Neural crest cell (in vitro differentiated cells): ENCODE measurements around the gene FSTL3. TPM values are rescaled to one million over a fixed set of nuclear protein-coding genes. Genes with fewer than 3 reads are reported as not detected.
"Not testable (repeated sequence)": the region's sequence is repeated elsewhere in the genome, so short reads cannot be mapped to it uniquely, and the experiment has no call there.

Source experiments
- DNase-seq: peaks from one replicate; pipeline ENCODE4 v3.0.0; 2021; ENCODE audit warnings: low read depth, mixed read lengths, low spot score
- H3K27ac Mint-ChIP-seq: one replicate; pipeline ENCODE4 v1.8.0; 2021; ENCODE audit warnings: mild to moderate bottlenecking, mixed read lengths; ENCODE audit not compliant: unreplicated experiment
- H3K27me3 Mint-ChIP-seq: 2 replicates; pipeline ENCODE4 v1.8.0; 2021; ENCODE audit warnings: low read depth, mild to moderate bottlenecking, mixed read lengths
- H3K36me3 Mint-ChIP-seq: 2 replicates; pipeline ENCODE4 v1.8.0; 2021; ENCODE audit warnings: low read depth, mild to moderate bottlenecking, mixed read lengths
- H3K4me1 Mint-ChIP-seq: 2 replicates; pipeline ENCODE4 v1.8.0; 2021; ENCODE audit warnings: mixed read lengths
- H3K4me3 Mint-ChIP-seq: one replicate; pipeline ENCODE4 v1.8.0; 2021; ENCODE audit warnings: mild to moderate bottlenecking, mixed read lengths
- H3K9me3 Mint-ChIP-seq: 2 replicates; pipeline ENCODE4 v1.8.0; 2021; ENCODE audit warnings: mixed read lengths
- long read RNA-seq: library from polyadenylated mRNA; unstranded; transcript quantifications from one replicate; pipeline ENCODE4 v2.0.0, GENCODE V29; 2020
- total RNA-seq: library from RNA; stranded (reverse); gene quantifications from 2 replicates; pipeline ENCODE4 v1.2.1, GENCODE V29; 2021
- TF ChIP-seq, protein P1 (sequence below): fragments of 200-600 bp; sonication (generic); conservative IDR thresholded peaks from 2 replicates; pipeline ENCODE4 v1.5.0; 2021; ENCODE audit warnings: antibody characterized with exemption, mild to moderate bottlenecking

FSTL3 gene
- 7.7 and 8.9 TPM in 2 replicates for total RNA-seq
- long read RNA-seq, partial matches to known transcripts, result 0 of 1 reads
- long read RNA-seq, other reads (novel, unspliced or antisense), result 1 of 1 reads

DNA sequence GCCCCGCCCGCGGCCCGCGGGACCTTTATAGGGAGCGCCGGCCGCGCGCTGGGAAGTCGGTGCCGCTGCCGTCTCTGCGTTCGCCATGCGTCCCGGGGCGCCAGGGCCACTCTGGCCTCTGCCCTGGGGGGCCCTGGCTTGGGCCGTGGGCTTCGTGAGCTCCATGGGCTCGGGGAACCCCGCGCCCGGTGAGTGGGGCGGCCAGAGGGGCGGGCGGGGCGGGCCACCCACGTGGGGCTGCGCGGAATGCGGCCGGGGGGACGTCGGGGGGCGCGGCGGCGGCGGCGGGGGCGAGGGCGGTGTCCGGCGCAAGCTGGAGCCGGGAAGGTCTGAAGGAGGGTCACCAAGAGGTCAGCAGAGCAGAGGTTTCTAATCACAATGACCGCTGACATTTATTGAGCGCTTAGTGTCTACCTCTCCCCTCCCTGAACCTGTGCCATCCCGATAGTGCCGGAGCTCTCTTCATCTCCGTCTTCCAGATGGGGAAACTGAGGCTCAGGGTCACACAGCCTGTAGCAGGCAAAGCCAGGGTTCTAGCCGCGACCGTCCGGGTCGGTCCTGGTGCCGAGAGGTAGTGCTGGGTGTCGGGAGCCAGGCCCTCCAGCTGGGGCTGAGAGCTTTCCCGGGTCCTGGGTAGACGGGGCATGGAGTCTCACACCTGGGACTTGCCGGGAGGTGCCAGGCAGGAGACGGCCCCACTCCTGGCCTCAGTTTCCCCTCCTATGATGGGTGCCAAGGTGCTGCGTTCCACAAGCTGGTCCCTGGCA lies at the start of gene FSTL3:
FSTL3 (plus strand) TSS at position 54 of the 767 bp plus-strand sequence; CDS start at position 86, 32 bp downstream.
- Mint-ChIP-seq H3K27me3 (peaks cover 41% of the 10 kb centered on the region), H3K4me3 (peak within 1 kb of the TSS; percentile 82), H3K4me1 (peaks cover 20% of the 10 kb centered on the region), H3K27ac (no peak within 1 kb of the TSS), H3K9me3 (no peaks in the 10 kb centered on the region), H3K36me3 (no peaks in the 10 kb centered on the region)
- TF ChIP-seq, protein P1, sequence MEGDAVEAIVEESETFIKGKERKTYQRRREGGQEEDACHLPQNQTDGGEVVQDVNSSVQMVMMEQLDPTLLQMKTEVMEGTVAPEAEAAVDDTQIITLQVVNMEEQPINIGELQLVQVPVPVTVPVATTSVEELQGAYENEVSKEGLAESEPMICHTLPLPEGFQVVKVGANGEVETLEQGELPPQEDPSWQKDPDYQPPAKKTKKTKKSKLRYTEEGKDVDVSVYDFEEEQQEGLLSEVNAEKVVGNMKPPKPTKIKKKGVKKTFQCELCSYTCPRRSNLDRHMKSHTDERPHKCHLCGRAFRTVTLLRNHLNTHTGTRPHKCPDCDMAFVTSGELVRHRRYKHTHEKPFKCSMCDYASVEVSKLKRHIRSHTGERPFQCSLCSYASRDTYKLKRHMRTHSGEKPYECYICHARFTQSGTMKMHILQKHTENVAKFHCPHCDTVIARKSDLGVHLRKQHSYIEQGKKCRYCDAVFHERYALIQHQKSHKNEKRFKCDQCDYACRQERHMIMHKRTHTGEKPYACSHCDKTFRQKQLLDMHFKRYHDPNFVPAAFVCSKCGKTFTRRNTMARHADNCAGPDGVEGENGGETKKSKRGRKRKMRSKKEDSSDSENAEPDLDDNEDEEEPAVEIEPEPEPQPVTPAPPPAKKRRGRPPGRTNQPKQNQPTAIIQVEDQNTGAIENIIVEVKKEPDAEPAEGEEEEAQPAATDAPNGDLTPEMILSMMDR, result no peak
- DNase-seq, result no peak

- not testable (repeated sequence) for H3K9me3 Mint-ChIP-seq, H3K27ac Mint-ChIP-seq, H3K36me3 Mint-ChIP-seq, DNase-seq, H3K4me3 Mint-ChIP-seq, H3K27me3 Mint-ChIP-seq
- peaks cover 12% of the 10 kb centered on the region for H3K4me1 Mint-ChIP-seq
Observed at GRCh38 chr19:626566-626965, 49.6 kb upstream of the FSTL3 start.

GRCh38 chr19:628168-628567 lies 48.0 kb upstream of the FSTL3 start:
- H3K36me3 Mint-ChIP-seq, result peaks cover 8% of the 10 kb centered on the region
- TF ChIP-seq, protein P1, result peak; percentile 46
- DNase-seq, result no peak
- H3K4me3 Mint-ChIP-seq, result no peak overlapping the region
- peaks cover 12% of the 10 kb centered on the region for H3K4me1 Mint-ChIP-seq
- H3K9me3 Mint-ChIP-seq, result no peaks in the 10 kb centered on the region
- H3K27ac Mint-ChIP-seq, result peak overlapping the region; percentile 83
- no peaks in the 10 kb centered on the region for H3K27me3 Mint-ChIP-seq

- not testable (repeated sequence) for DNase-seq, H3K27ac Mint-ChIP-seq, H3K27me3 Mint-ChIP-seq, H3K9me3 Mint-ChIP-seq, H3K4me3 Mint-ChIP-seq, H3K36me3 Mint-ChIP-seq
- H3K4me1 Mint-ChIP-seq, result peaks cover 22% of the 10 kb centered on the region
Observed at GRCh38 chr19:629515-629914, 46.7 kb upstream of the FSTL3 start.

DNA sequence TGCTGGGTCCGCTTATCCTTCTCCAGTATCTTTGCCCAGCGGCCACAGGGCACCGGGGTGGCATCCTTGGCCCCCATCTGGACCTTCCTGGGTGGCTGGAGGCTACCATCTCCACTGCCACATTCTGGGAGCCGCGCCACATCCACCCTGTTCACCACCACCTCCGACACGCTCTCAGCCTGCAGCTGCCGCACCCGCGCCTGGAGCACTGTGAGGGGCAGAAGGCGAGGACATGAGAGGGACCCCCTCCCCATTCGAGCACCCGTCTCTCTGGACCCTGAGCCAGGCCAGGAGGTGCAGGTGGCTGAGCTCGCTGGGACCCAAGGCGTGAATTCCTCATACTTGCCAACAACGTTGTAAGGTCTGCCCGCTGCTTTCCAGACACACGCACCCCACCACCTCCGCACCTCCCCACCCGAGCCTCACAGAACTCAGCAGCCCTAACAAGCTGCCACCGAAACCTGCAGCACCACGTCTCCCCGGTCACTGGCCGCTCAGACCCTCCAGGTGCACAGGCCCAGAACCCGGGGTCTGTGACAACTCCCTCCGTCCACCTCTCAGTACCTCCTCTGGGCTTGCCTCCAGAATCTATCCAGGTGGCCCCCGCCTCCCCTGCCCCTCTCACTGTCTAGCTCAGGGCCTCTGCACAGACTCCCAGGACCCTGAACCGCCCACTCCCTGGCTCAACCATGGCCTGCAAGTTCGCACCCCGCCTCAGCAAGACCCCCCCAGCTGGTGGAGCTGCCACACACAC lies 46.1 kb upstream of the FSTL3 start:
- no peaks in the 10 kb centered on the region for H3K9me3 Mint-ChIP-seq
- peaks cover 22% of the 10 kb centered on the region for H3K4me1 Mint-ChIP-seq
- TF ChIP-seq, protein P1, result no peak
- H3K27ac Mint-ChIP-seq, result no peak overlapping the region
- peak overlapping the region; percentile 56 for H3K4me3 Mint-ChIP-seq
- peaks cover 2% of the 10 kb centered on the region for H3K27me3 Mint-ChIP-seq
- peaks cover 8% of the 10 kb centered on the region for H3K36me3 Mint-ChIP-seq
- no peak for DNase-seq

GRCh38 chr19:632579-633067 lies 43.6 kb upstream of the FSTL3 start:
- peak; percentile 52 for DNase-seq
- Mint-ChIP-seq H3K36me3 (peaks cover 3% of the 10 kb centered on the region), H3K27me3 (peaks cover 4% of the 10 kb centered on the region), H3K4me1 (peaks cover 15% of the 10 kb centered on the region), H3K9me3 (no peaks in the 10 kb centered on the region), H3K27ac (peak overlapping the region; percentile 98), H3K4me3 (peak overlapping the region; percentile 97)
- TF ChIP-seq, protein P1, result no peak
